AG08395 (cell line): ENCODE measurements around the gene SPACA4.
A peak's percentile ranks its signal among the peaks of the same experiment; 100 is the strongest.

Experiments used
- DNase-seq: peaks from one replicate; pipeline ENCODE4 v3.0.0; 2012; ENCODE audit warnings: mixed read lengths, low spot score

The SPACA4 gene

GRCh38 chr19:48651683-48652048, 45.1 kb downstream of the SPACA4 start:
- DNase-seq = no peak

DNA sequence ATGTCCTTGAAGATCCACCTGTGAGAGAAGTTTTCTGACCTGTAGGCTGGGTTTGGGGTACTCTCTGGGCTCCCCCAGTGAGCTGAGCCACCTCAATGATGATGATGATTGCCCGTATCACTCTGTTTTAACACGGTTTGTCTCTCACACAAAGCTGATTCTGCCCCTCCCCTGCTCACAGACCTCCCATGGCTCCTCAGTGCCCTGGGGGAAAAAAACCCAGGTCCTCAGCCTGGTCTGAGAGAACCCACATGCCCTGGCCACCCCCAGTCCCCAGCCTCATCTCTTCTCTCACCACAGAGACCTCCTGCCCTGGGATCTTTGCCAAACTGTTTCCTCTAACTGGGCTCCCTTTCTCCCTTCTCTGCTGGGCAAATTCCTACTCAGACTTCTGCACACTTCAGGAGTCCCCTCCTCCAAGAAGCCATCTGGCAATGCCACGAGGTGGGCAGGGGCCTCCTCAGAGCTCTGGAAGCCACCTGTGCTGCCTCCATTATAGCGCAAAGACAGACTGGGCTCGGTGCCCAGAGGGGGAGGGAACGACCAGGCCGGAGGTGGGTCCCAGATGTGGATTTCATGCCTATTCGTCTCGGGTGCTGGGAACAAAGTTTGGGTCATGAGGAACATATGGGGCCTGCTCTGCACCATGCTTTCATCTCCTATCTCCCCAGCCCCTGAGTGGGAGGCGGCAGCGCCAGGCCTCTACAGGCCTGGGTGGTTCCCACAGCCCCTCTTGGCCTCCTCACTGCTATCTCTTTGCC, 47.9 kb downstream of the SPACA4 start:
- no peak for DNase-seq

- DNase-seq = peak; percentile 93
These were observed 50.4 kb downstream of the SPACA4 start for GRCh38 chr19:48656840-48657474.
